ENCODE measurements around the gene KANK3. TPM values are rescaled to one million over a fixed set of nuclear protein-coding genes. Genes with fewer than 3 reads are reported as not detected.

The KANK3 gene
- total and polyA plus RNA-seq, 9 of the 15 experiments (the other 6 are each of a cell fraction or from before 2014, with no cell fraction given) = 0.03 to 0.40 (median 0.08) TPM; not detected in 6

- TF ChIP-seq, protein P1, sequence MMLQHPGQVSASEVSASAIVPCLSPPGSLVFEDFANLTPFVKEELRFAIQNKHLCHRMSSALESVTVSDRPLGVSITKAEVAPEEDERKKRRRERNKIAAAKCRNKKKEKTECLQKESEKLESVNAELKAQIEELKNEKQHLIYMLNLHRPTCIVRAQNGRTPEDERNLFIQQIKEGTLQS (IDR thresholded peaks at IDR 0.05) = peak; percentile 78
- TF ChIP-seq, protein P1 (CRISPR knock-in tag; conservative IDR thresholded peaks at IDR 0.05) = no peak
- TF ChIP-seq HDAC8 (tag; IDR thresholded peaks at IDR 0.05) (no peak), CEBPG (CRISPR knock-in tag; IDR thresholded peaks at IDR 0.05) (peak; percentile 62; the same call in 1 of the 2 replicates), CEBPG (tag; conservative IDR thresholded peaks at IDR 0.05 in 1 of 2, IDR thresholded peaks at IDR 0.05 in 1 of 2) (peak in 1 of 2 experiments; percentile 63; a peak in 2 of 4 replicates), NR2C2 (CRISPR knock-in tag; IDR thresholded peaks at IDR 0.05) (no peak), NR2C2 (tag; IDR thresholded peaks at IDR 0.05) (peak; percentile 17; the same call in 1 of the 2 replicates), JUND (IDR thresholded peaks at IDR 0.05; ENCODE audit: borderline replicate concordance, low read depth, low read length) (0 out of 2 replicates have a peak, but pooled peaks have one; percentile 14), JUND (tag; IDR thresholded peaks at IDR 0.05; ENCODE audit: borderline replicate concordance, low read depth, low read length) (no peak), ZBTB49 (CRISPR knock-in tag; IDR thresholded peaks at IDR 0.05; ENCODE audit: borderline replicate concordance) (no peak), NR2C1 (IDR thresholded peaks at IDR 0.05) (peak; percentile 66; the same call in 1 of the 2 replicates), NR2C1 (tag; IDR thresholded peaks at IDR 0.05) (peak; percentile 41; the same call in 1 of the 2 replicates), CTCF (IDR thresholded peaks at IDR 0.05 in 2 of 3, conservative IDR thresholded peaks at IDR 0.05 in 1 of 3; ENCODE audit: insufficient read depth in 2 of 3, low read depth in 1 of 3, low read length in 3 of 3) (peak; percentile 5 to 31 (median 24); a peak in 1 of 6 replicates), TEAD1 (CRISPR knock-in tag; IDR thresholded peaks at IDR 0.05) (no peak)
Observed at GRCh38 chr19:8340341-8341096, 2.5 kb downstream of the KANK3 start (continued).

All from K562 (cell line).